ENCODE data around the gene HERC4.
"Not testable (repeated sequence)": the region's sequence is repeated elsewhere in the genome, so short reads cannot be mapped to it uniquely, and the experiment has no call there.

Gene HERC4

GRCh38 chr10:68088740-68089139 is 13.7 kb upstream of the HERC4 start:
- DNase-seq (ENCODE audit: low read depth in 2 of 2), result no peak

- no peak for DNase-seq (ENCODE audit: low read depth in 2 of 2)
These were observed 12.8 kb upstream of the HERC4 start for GRCh38 chr10:68087685-68088401.

- DNase-seq (ENCODE audit: low read depth in 2 of 2), result no peak
These were observed 12.0 kb upstream of the HERC4 start for GRCh38 chr10:68086910-68087684.

GRCh38 chr10:68086011-68086410 is 10.9 kb upstream of the HERC4 start:
- DNase-seq (ENCODE audit: low read depth in 2 of 2), result no peak

- DNase-seq (ENCODE audit: low read depth in 2 of 2), result no peak
These were observed 9.4 kb upstream of the HERC4 start for GRCh38 chr10:68084469-68084868.

GRCh38 chr10:68083953-68084352 is 8.9 kb upstream of the HERC4 start:
- no peak for DNase-seq (ENCODE audit: low read depth in 2 of 2)

- no peak for DNase-seq (ENCODE audit: low read depth in 2 of 2)
These were observed 7.8 kb upstream of the HERC4 start for GRCh38 chr10:68082872-68083271.

GRCh38 chr10:68081916-68082315 is 6.8 kb upstream of the HERC4 start:
- no peak for DNase-seq (ENCODE audit: low read depth in 2 of 2)

GRCh38 chr10:68080853-68081431 is 5.9 kb upstream of the HERC4 start:
- no peak for DNase-seq (ENCODE audit: low read depth in 2 of 2)

- no peak for DNase-seq (ENCODE audit: low read depth in 2 of 2)
These were observed 4.4 kb upstream of the HERC4 start for GRCh38 chr10:68079434-68079833.

- DNase-seq (ENCODE audit: low read depth in 2 of 2), result no peak
These were observed 1.9 kb upstream of the HERC4 start for GRCh38 chr10:68077026-68077425.

- DNase-seq (ENCODE audit: low read depth in 2 of 2), result not testable (repeated sequence)
These were observed 998 bp upstream of the HERC4 start for GRCh38 chr10:68076081-68076480.

GRCh38 chr10:68075550-68076004 is 494 bp upstream of the HERC4 start:
- DNase-seq (ENCODE audit: low read depth in 2 of 2), result no peak

- DNase-seq (ENCODE audit: low read depth in 2 of 2), result no peak
These were observed 880 bp downstream of the HERC4 start for GRCh38 chr10:68074031-68074774.

- no peak for DNase-seq (ENCODE audit: low read depth in 2 of 2)
These were observed 1.5 kb downstream of the HERC4 start for GRCh38 chr10:68073631-68074030.

- DNase-seq (ENCODE audit: low read depth in 2 of 2), result no peak
These were observed 7.6 kb downstream of the HERC4 start for GRCh38 chr10:68067508-68067907.

GRCh38 chr10:68067029-68067428 is 8.1 kb downstream of the HERC4 start:
- no peak for DNase-seq (ENCODE audit: low read depth in 2 of 2)

- no peak for DNase-seq (ENCODE audit: low read depth in 2 of 2)
These were observed 21.5 kb downstream of the HERC4 start for GRCh38 chr10:68053553-68053952.

- no peak for DNase-seq (ENCODE audit: low read depth in 2 of 2)
These were observed 22.6 kb downstream of the HERC4 start for GRCh38 chr10:68052463-68052862.

- no peak for DNase-seq (ENCODE audit: low read depth in 2 of 2)
These were observed 25.6 kb downstream of the HERC4 start for GRCh38 chr10:68049289-68050078.
